K562 (cell line): ENCODE results near the gene BBX. TPM values are rescaled to one million over a fixed set of nuclear protein-coding genes. Genes with fewer than 3 reads are reported as not detected.

ENCODE experiments used
- ATAC-seq: fragments of 200-7000 bp; cut with Tn5 transposase; 3 replicates; pipeline ENCODE4 v1.9.1; 2020; ENCODE audit warnings: moderate library complexity
- BruUV-seq: library from RNA; stranded (reverse); fragments of 400-500 nt; replicated peaks from 2 replicates; lab custom pipeline; 2021; lab: Mats Ljungman, UMichigan
- CTCF ChIA-PET: fragments of 300-600 bp; formaldehyde crosslinking; extraction: SDS; loops from one replicate; lab custom pipeline; 2021; ENCODE audit warnings: low intra/inter-chr PET ratio; lab: Yijun Ruan, JAX
- POLR2A ChIA-PET: fragments of 300-600, 350-650 bp; sonication (Branson Sonifier 250); formaldehyde crosslinking; extraction: SDS; loops from one replicate; lab custom pipeline; 2021; ENCODE audit warnings: antibody characterized with exemption, inconsistent platforms; lab: Yijun Ruan, JAX
- DNase-seq, 4 experiments: peaks; one replicate each; pipeline versions ENCODE4 v3.0.0 to v3.0.0-alpha.2; 2011 to 2018; ENCODE audit warnings: low spot score in 3 of 4, mixed read lengths in 3 of 4; ENCODE audit errors: extremely low read depth in 1 of 4
- FAIRE-seq: peaks from 2 replicates; lab custom pipeline; 2011; peaks lifted over from hg19 to GRCh38; lab: Jason Lieb, UNC
- H2AFZ ChIP-seq: 2 replicates; pipeline ENCODE4 v1.6.0; 2011; ENCODE audit warnings: low read depth, low read length, control low read depth, inconsistent platforms
- H3K27ac ChIP-seq: fragments of 200-600 bp; 3 replicates; pipeline ENCODE4 v1.8.0; 2011; ENCODE audit warnings: low read depth, mild to moderate bottlenecking, control low read depth, inconsistent platforms, low read length, moderate library complexity, mixed read lengths; ENCODE audit errors: extremely low read depth
- H3K27me3 ChIP-seq, 2 experiments: fragments of 300-600 bp in 1 of 2; 2 replicates in 1 of 2; 3 replicates in 1 of 2; pipeline versions ENCODE4 v1.6.0 to v1.8.0; 2011; ENCODE audit warnings: inconsistent platforms in 2 of 2, low read length in 2 of 2, mild to moderate bottlenecking in 1 of 2, mixed read lengths in 1 of 2, moderate library complexity in 1 of 2; ENCODE audit not compliant: control insufficient read depth in 2 of 2, insufficient read depth in 2 of 2
- H3K36me3 ChIP-seq: fragments of 300-600 bp; 3 replicates; pipeline ENCODE4 v1.8.0; 2011; ENCODE audit warnings: mild to moderate bottlenecking, low read length, inconsistent platforms; ENCODE audit not compliant: control insufficient read depth, insufficient read depth
- H3K4me1 ChIP-seq, 2 experiments: fragments of 200-600 bp in 1 of 2; replicated peaks in 1 of 2; 2 replicates in 1 of 2; 3 replicates in 1 of 2; pipeline versions ENCODE4 v1.5.1 to v1.8.0; 2011; ENCODE audit warnings: inconsistent platforms in 2 of 2, low read length in 2 of 2, mild to moderate bottlenecking in 1 of 2, mixed read lengths in 1 of 2, moderate library complexity in 1 of 2; ENCODE audit not compliant: control insufficient read depth in 2 of 2, insufficient read depth in 2 of 2
- H3K4me2 ChIP-seq: 2 replicates; pipeline ENCODE4 v1.6.1; 2011; ENCODE audit warnings: low read length, control low read depth, inconsistent platforms, mixed read lengths; ENCODE audit not compliant: insufficient read depth
- H3K4me3 ChIP-seq: fragments of 200-600 bp; sonication (generic), shearing (Covaris generic); 2 replicates; pipeline ENCODE4 v1.5.1; 2016; ENCODE audit warnings: control low read depth, inconsistent platforms
- H3K79me2 ChIP-seq: fragments of 200-600 bp; 3 replicates; pipeline ENCODE4 v1.8.0; 2011; ENCODE audit warnings: low read length, inconsistent platforms; ENCODE audit not compliant: control insufficient read depth, insufficient read depth
- H3K9ac ChIP-seq, 2 experiments: 2 replicates each; pipeline versions ENCODE4 v1.6.0 to v1.6.1; 2011; ENCODE audit warnings: low read depth in 2 of 2, low read length in 2 of 2, control low read depth in 1 of 2, inconsistent platforms in 1 of 2, mild to moderate bottlenecking in 1 of 2, mixed read lengths in 1 of 2; ENCODE audit not compliant: insufficient read depth in 1 of 2
- H3K9me1 ChIP-seq: one replicate; pipeline ENCODE4 v1.6.0; 2011; ENCODE audit warnings: inconsistent platforms, mild to moderate bottlenecking, low read length, moderate library complexity; ENCODE audit not compliant: control insufficient read depth, insufficient read depth
- H3K9me3 ChIP-seq: replicated peaks from 2 replicates; pipeline ENCODE4 v1.5.1; 2011; ENCODE audit warnings: low read depth, low read length, inconsistent platforms; ENCODE audit not compliant: control insufficient read depth, insufficient read depth
- H4K20me1 ChIP-seq: replicated peaks from 2 replicates; pipeline ENCODE4 v1.6.1; 2011; ENCODE audit warnings: low read length, inconsistent platforms, mixed read lengths; ENCODE audit not compliant: control insufficient read depth, insufficient read depth
- CBX2 ChIP-seq: fragments of 200-600 bp; sonication (generic); IDR thresholded peaks from one replicate; pipeline ENCODE4 v1.6.1; 2012; ENCODE audit warnings: mild to moderate bottlenecking, low read length, inconsistent platforms; ENCODE audit not compliant: insufficient read depth, poor library complexity, severe bottlenecking
- CEBPZ ChIP-seq: fragments of 150-350 bp; IDR thresholded peaks from 2 replicates; pipeline ENCODE4 v1.6.1; 2014; ENCODE audit warnings: low read depth, mild to moderate bottlenecking, low read length, borderline replicate concordance
- ETV6 ChIP-seq, 3 experiments: fragments of 150-350 bp in 1 of 3; sonication (generic) in 1 of 3; formaldehyde crosslinking in 1 of 3; IDR thresholded peaks; 2 replicates each; pipeline versions ENCODE4 v1.6.1 to v1.8.0; 2014 to 2022; ENCODE audit warnings: borderline replicate concordance in 2 of 3, low read depth in 2 of 3, antibody characterized with exemption in 1 of 3, low read length in 1 of 3, mild to moderate bottlenecking in 1 of 3, missing genetic modification reagents in 1 of 3
- FOXJ2 ChIP-seq: fragments of 200-800 bp; sonication (Bioruptor generic); IDR thresholded peaks from 2 replicates; pipeline ENCODE4 v1.6.1; 2016; ENCODE audit warnings: missing genetic modification characterization, missing compliant biosample characterization
- GABPB2 ChIP-seq: fragments of 250-450 bp; sonication (Bioruptor Pico); conservative IDR thresholded peaks from 2 replicates; pipeline ENCODE4 v1.5.1; 2021; ENCODE audit warnings: mild to moderate bottlenecking
- MXI1 ChIP-seq: IDR thresholded peaks from 2 replicates; pipeline ENCODE4 v1.6.1; 2011; ENCODE audit warnings: low read depth, mild to moderate bottlenecking, improper control_type of control experiment, low read length
- TRIM28 ChIP-seq: fragments of 450-650 bp; IDR thresholded peaks from 2 replicates; pipeline ENCODE4 v1.6.1; 2017
- ZBTB17 ChIP-seq: fragments of 450-650 bp; formaldehyde crosslinking; IDR thresholded peaks from 2 replicates; pipeline ENCODE4 v1.4.0; 2020; ENCODE audit warnings: mild to moderate bottlenecking
- ZNF121 ChIP-seq: sonication (generic); formaldehyde crosslinking; conservative IDR thresholded peaks from 2 replicates; pipeline ENCODE4 v1.8.0; 2022; ENCODE audit warnings: missing genetic modification reagents
- ZNF318 ChIP-seq, 2 experiments: fragments of 450-650 bp; IDR thresholded peaks; 2 replicates each; pipeline ENCODE4 v1.6.1; 2016; ENCODE audit warnings: mild to moderate bottlenecking in 2 of 2, borderline replicate concordance in 1 of 2, low read depth in 1 of 2, moderate library complexity in 1 of 2
- WGBS: fragments of 100-300 bp; shearing (Covaris generic); methylation state at CpG from one replicate; pipeline ENCODE4 v1.1.6; 2016; ENCODE audit warnings: low coverage, mixed read lengths; ENCODE audit not compliant: insufficient coverage; ENCODE audit errors: missing lambda C conversion rate; 5-methylcytosine and 5-hydroxymethylcytosine counted together
- in situ Hi-C: fragments of 300-500 bp; cut with MboI; formaldehyde crosslinking; loops from 4 replicates; pipeline ENCODE4 v1.15.0; 2018; ENCODE audit warnings: inconsistent platforms, mixed read lengths
- intact Hi-C: fragments of 100-400 bp; cut with micrococcal nuclease; formaldehyde crosslinking; loops from 2 replicates; pipeline ENCODE4 v1.14.2; 2022
- polyA plus RNA-seq, 8 experiments: library from polyadenylated mRNA; depleted of rRNA in 4 of 8; stranded (reverse) in 5 of 8; unstranded in 3 of 8; fragments of >200 nt; fragmentation: Nextera tagmentation in 2 of 8; fragmentation: Illumina TruSeq in 1 of 8; extraction: Ambion mirVana in 2 of 8; extraction: Trizol in 1 of 8; gene quantifications; 2 replicates each; pipeline versions ENCODE4 v1.2.1 to v1.2.3, GENCODE V29; 2011 to 2014; ENCODE audit warnings: inconsistent platforms in 1 of 8, missing spikeins in 1 of 8
- total RNA-seq, 7 experiments: library from RNA; depleted of rRNA in 6 of 7; stranded (reverse); fragments of >200 nt in 6 of 7; fragmentation: Illumina TruSeq in 2 of 7; extraction: Trizol in 2 of 7; gene quantifications; 2 replicates each; pipeline versions ENCODE4 v1.2.1 to v1.2.3, GENCODE V29; 2011 to 2021; ENCODE audit warnings: low replicate concordance in 1 of 7

BBX gene
- total and polyA plus RNA-seq, 9 of the 15 experiments (the other 6 are each of a cell fraction or from before 2014, with no cell fraction given), result 4.9 to 19.5 (median 11.8) TPM

- Histone ChIP-seq H3K4me1 (no peaks in the 10 kb centered on the region; a peak in 1 of 5 replicates), H3K79me2 (no peaks in the 10 kb centered on the region), H4K20me1 (no peaks in the 10 kb centered on the region), H3K27me3 (peaks cover 0 to 7% of the 10 kb centered on the region in 2 experiments; a peak in 1 of 5 replicates), H3K36me3 (no peaks in the 10 kb centered on the region), H3K9ac (no peak overlapping the region), H3K27ac (no peak overlapping the region), H3K4me2 (no peak overlapping the region), H2AFZ (no peak overlapping the region), H3K9me3 (no peaks in the 10 kb centered on the region), H3K9me1 (no peaks in the 10 kb centered on the region), H3K4me3 (no peak overlapping the region)
- FAIRE-seq (no peak), ATAC-seq (no peak), DNase-seq (no peak)
- WGBS, result 8% methylated on average over 1 of the region's 1 CpG
- intact Hi-C loops (no loop called here), in situ Hi-C loops (no loop called here)
- ChIA-PET POLR2A (no interaction called here), CTCF (no interaction called here)
- BruUV-seq, result no TSS peak
- no peak for TF ChIP-seq CBX2
- no peak for TF ChIP-seq ZNF318 (IDR thresholded peaks at IDR 0.05; ENCODE audit: borderline replicate concordance in 1 of 2, low read depth in 1 of 2)
- no peak for TF ChIP-seq ETV6 (IDR thresholded peaks at IDR 0.05; ENCODE audit: borderline replicate concordance in 1 of 2, low read depth in 2 of 2, low read length in 1 of 2)
- no peak for TF ChIP-seq ETV6 (CRISPR knock-in tag; IDR thresholded peaks at IDR 0.05; ENCODE audit: borderline replicate concordance)
- no peak for TF ChIP-seq ZNF121 (CRISPR knock-in tag)
- TF ChIP-seq ZBTB17 (CRISPR knock-in tag), result no peak
- TF ChIP-seq MXI1, result no peak
- no peak for TF ChIP-seq GABPB2
- TF ChIP-seq TRIM28, result no peak
- TF ChIP-seq FOXJ2, result no peak
- no peak for TF ChIP-seq CEBPZ
These were observed 290.3 kb downstream of the BBX start for GRCh38 chr3:107813026-107813425.
